Measurements from ENCODE around the gene SYNCRIP.
"Not testable (repeated sequence)": the region's sequence is repeated elsewhere in the genome, so short reads cannot be mapped to it uniquely, and the experiment has no call there.

The SYNCRIP gene

DNA sequence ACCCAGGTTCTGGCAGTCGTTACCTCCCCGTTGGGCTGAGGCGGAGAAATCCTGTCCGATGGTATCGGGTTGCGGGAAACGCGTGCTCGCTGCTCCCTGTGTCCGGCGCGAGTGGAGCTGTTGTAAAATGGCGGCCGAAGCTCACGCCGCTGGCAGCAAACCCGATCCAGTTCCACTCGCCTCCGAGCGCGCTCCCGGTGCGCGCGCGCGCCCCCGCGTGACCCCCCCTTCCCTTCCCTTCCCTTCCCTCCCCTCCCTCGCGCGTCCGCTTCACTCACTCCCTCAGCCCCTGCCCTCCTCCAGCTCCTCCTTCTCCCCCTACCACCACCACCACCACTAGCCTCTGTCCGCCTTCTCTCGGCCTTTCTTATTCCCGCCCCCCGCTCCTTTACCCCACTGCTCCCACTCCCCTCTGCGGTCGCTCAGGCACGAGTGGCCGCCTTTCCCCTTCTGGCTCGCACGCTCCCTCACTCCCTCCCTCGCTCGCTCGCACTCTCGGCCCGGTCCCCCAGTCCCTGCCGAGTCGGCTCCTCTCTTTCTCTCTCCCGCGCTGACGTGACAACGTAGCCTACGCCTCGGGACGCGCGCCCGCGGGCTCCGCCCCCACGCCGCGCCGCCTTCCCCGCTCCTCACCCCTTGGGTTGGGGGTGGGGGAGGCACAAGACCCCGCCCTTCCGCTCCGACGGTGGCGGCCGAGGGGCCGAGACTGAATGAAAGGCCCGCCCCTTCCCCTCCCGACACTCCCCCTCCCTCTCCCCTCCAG, at the start of gene SYNCRIP:
SYNCRIP (minus strand) TSS at position 113 of the 763 bp plus-strand sequence. CDS start 1,447 bp downstream, outside the sequence.
- DNase-seq: peak; percentile 90

DNA sequence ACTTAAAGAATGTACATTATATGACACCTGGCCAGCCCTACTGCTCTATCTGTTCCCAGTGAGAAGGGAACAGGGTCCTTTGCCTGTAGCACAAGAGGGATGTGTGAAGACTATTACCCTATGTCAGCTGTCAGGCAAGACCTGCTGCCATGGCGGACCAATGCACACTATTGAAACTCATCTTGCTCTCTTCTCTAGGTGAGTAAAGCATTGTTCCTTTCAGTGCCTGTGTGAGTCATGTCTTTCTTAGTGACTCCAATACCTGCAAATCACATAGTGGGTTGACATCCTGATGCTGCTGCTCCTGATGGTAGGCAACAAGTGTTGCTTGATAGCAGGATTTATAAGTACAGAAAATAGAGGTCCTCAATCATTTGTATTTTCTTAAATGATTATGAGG, 48.8 kb upstream of the SYNCRIP start:
- DNase-seq: no peak

DNA sequence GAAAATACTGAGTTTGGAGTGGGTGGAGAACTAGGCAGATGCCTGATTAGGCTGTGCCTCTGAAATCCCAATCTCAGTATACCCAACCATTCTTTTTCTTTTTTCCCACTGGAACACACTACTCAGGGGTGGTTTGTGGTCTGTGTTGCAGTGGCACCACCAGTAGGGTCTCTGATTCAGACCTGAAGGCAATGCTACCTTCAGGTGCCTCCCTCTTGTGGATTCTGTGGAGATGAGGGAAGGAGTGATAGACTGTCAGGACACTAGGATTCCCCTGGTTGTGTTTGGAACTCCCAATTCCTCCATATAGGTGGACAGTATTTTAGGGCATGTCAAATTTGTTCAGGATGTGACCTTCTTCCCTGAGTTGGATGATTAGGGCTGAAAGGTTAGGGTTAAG, 47.4 kb upstream of the SYNCRIP start:
- DNase-seq: no peak

DNA sequence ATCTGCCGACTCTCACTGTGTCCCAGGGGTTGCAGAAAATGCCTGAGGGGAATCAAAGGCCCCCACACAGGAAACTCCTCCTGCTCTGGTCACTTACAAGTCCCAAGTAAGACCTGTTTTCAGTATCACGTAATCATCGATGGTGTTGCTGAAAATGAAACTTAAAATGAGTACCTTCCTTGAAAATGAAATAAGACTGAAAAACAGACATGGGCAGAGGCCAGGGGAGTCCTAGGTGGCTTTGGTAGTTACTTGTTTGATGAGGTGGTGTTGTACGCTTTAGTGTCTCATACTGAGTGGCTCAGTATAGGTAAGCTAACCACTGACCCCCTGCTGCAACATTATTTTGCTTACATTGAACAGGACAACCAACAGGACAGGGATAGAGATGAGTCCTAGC, 43.0 kb upstream of the SYNCRIP start:
- no peak for DNase-seq

DNA sequence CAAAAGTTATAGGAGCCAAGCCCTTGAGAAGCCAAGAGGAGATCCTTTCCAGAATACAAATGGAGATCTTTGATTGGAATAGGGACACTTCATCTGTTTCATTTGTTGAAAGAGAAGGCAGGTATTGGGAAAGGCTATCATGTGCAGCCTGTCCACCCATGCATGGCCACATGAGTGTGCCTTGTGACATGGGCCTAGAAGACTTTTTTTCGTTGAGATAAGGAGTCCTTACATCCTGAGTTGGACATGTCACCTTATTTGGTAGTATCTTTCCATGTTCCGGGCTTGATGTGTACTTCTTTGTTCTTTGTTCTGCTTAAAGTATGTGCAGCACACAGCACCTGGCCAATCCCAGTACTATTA, 42.1 kb upstream of the SYNCRIP start:
- DNase-seq: no peak

DNA sequence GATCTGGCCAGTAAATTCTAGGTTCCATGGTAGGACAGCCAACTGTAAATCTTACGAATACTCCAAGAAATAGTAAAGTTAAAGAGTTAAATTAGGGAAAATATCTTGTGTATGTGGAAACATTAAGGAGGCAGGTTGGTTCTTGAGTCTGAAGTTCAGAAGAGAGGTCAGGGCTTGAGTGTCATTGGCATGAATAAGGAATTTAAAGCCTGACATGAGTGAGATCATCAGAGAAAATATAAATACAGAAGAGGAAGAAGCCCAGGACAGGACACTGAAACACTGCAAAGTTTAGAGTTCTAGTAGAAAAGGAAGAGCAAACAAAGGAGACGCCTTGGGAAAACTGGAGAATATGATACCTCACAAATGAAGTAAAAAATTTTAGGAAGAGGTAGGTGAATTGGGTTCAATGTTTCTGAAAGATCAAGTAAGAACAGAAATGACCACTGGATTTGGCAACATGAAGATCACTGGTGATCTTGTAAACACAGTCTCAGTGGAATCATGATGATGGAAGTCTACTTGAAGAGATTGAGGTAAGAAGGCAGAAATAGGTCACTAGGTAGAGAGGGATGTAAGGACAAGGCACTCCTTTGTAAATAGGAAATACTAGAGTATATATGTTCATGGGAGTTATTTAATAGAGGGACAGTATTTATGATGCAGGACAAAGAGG, 41.6 kb upstream of the SYNCRIP start:
- DNase-seq: no peak

DNA sequence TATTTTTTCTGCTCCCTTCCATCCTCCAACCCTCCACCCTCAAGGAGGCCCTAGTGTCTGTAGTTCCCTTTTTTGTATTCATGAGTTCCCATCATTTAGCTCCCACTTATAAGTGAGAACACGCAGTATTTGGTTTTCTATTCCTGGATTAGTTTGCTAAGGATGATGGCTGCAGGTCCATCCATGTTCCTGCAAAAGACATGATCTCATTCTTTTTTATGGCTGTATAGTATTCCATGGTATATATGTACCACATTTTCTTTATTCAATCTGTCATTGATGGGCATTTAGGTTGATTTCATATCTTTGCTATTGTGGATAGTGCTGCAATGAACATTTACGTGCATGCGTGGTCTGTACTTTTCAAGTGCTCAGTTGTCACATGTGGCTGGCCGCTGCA, 39.2 kb upstream of the SYNCRIP start:
- DNase-seq: not testable (repeated sequence)

DNA sequence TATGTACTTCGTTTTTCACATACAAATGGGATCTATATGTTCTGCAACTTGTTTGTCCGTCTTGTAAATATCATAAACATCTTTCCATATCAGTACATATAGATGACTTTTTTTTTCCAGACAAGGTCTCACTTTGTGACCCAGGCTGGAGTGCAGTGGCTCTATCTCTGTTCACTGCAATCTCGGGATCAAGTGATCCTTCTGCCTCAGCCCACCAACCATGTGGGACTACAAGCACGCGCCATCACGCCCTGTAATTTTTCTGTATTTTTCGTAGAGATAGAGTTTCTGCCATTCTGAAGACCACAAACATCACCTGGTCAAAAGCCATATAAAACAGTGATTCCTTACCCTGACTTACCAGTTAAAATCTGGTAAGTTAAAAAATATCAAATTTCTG, 37.7 kb upstream of the SYNCRIP start:
- no peak for DNase-seq

DNA sequence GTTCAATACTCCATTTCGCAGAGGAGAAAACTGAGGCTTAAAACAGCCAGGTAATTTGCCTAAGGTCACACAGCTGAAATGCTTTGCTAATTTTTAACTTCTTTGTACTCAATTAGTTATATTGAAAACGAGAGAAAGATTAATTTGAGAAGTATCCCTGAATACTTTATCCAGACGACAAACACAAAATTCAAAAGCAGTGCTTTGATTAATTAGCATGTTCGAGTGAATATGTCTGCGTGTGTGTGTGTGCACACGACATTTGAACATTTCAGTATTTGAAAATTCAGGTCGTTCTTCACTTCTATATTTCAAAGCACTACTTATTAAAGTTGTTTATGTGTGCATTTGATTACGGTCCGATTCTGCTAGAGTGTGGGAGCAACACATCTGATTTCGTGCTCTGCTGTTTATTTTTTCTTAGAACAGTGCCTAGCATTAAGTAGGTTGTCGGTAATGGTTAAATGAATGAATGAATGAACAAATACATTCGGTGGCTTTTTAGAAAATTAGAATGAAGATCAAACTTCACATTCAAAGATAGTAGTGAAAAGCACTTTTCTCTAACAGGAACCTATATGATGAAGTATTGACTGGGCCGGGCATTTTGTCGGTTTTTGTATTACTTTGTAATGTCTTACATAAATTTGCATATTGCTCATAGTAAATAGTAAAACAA, 36.9 kb upstream of the SYNCRIP start:
- DNase-seq: peak; percentile 67

DNA sequence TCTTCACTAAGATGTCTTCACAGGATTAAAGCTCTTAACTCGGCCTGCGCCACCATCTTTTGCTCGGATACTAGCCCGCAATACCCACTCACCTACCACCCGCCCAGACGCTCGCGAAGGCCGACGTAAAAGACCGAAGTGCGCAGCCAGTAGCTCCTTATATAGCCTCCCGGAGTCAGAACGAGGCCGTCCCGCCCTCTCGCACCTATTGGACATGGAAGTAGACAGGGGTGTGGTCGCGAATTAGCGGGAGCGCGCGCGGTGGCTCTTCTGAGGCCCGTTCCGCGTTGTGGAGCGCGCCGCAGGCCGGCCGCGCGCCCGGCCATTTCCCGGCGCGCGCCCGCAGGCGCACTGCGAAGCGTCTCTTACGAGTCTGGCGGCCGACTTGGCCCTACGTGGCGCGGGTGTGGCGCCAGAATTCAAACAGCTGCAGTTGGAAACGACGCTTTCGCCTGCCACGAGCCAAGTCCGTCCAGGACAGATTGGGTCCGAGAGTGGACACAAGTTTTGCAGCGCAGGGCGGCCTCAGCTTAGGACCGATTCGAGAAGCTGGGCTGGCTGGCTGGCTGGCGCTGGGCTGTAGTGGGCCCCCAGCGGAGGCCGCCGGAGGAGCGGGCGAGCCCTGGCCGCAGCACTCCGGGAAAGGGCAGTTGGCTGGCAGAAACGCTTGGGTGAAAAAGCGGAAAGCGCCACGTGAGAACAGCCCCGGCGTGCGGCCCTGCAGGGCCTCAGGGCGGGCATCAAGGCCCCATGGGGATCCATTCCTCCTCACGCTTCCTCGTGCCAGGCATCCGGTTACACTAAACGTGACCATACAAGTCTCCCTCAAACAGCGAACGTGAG, 36.1 kb upstream of the SYNCRIP start:
- peak; percentile 98 for DNase-seq

DNA sequence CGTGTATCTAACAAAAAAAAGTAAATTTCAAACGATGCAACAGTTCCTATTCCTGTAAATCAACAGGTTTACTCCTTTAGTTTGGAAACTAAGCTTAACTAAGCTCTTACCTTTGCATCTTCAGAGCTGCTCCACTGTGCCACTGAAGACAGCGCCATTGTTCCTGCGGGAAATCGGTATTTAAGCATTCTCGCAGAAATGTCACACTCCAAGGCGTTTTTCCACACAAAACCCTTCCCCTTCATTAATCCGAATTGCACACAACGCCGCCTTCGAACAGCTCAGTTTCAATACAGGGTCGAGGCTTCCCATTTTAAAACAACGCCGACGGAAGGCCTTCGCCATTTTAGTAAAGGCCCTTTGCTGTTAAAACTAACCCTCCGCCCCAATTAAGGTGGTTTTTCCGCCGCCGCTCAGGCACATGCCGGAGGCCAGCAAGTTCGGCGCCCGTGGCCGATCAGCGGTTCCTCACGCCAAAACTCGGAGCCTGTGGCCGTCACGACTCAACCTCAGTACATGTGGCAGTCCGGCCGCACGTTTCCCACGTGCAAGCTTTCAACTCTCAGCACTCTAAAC, 35.4 kb upstream of the SYNCRIP start:
- no peak for DNase-seq

DNA sequence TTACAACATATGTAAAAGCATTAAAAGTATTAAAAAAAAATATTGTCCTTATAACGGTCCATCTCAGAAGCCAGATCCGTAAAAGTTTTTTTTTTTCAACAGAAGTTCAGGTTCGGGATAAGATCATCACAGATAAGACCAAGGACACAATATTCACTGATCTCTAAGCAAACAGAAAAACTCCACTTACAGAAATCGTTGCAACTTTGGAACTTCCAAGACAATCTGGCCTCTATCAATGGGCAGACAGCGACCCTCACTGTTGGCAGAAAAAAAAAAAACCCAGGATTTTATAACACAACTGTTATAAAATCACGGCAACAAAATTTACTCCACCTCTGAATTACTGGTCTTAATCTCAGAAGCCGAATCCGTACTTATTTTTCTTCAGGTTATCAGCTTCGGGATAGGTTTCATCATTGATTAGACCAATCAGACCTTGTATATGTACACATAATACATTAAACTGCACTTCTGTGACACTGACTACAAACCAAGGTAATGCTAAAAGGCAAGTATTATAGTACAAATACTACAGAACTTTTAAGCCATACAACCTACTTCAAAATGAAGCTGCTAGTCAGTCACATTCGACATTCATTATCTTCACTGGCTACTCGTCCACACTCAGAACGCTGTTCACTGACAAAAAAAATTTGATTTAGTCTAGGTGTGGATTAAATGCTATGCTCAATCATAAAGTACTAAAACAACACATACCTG, 34.7 kb upstream of the SYNCRIP start:
- DNase-seq: no peak

DNA sequence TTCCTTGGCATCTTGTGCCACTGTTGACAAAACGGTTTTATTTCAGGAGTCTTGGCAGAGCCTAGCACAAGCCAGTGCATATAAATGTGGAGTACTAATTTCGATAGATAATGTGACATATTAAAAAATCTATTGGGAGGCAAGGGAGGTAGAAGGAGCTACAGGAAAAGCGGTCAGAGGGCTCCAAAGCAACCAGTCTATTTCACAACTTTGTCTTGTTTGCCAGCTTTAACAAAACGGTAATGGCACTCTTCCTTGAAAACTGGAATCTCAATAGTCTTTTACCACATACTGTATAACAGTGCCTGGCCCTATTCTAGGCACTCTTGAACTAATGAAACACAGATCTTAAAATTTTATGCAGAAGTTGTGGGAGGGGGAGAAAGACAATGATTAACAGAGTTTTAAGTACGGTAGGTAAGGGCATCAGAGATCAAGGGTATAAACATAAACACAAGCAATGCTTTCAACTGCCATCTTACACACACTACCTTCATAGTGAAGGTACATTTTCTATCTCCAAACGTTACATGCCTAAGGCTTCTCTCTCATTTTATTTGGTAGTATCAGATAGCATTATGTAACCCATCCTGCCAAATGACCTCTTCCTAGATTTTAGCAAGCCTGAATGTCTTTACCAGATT, 33.5 kb upstream of the SYNCRIP start:
- no peak for DNase-seq

DNA sequence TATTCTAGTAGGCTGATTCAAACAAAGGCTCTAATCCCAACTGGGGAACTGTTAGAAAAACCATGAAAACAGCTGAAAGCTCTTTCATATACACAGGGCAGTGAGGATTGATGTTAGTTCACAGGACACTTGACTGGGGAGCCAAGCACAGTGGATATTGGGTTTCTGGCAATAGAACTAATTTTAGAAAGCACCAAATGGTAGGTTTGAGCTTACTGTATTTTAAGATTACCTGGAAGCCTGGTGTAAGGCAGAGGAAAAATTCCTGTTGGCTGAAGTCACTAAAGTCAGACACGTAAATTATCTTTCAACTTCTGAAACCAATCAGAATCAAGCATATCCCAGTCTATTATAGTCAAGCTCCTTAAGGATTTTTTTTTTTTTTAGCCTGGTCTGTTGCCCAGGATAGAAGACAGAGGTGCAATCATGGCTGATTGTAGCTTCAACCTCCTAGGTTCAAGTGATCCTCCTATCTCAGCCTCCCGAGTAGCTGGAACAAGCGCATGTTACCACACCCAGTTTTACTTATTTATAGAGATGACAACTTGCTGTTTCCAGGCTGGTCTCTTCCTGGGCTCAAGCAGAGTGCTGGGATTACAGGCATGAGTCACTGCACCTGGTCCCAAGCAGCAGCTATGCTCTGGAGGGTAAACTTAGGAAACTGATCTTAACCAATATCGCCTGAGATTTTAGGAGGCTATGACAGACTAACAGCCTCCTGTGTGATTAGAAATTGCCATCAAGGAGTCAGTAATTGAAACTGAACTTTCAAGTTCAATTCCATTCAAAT, 32.5 kb upstream of the SYNCRIP start:
- no peak for DNase-seq

DNA sequence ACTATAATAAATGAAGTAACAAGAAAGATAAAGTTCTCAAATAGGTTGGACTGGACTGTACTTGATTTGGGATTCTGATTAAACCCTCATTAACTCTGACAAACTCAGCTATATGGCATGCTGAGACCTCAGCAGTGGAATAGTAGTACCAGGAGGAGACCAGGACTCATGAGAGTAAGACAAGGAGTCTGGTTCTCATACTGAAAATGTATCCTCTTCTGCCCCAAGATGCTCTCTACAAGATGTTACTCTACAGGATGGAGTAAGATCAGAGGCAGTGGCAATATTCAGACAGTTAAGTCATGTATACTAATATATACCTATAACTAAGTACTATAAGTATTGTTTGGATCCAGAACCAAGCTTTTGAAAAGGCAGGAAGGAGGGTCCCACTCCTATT, 31.9 kb upstream of the SYNCRIP start:
- DNase-seq: no peak

DNA sequence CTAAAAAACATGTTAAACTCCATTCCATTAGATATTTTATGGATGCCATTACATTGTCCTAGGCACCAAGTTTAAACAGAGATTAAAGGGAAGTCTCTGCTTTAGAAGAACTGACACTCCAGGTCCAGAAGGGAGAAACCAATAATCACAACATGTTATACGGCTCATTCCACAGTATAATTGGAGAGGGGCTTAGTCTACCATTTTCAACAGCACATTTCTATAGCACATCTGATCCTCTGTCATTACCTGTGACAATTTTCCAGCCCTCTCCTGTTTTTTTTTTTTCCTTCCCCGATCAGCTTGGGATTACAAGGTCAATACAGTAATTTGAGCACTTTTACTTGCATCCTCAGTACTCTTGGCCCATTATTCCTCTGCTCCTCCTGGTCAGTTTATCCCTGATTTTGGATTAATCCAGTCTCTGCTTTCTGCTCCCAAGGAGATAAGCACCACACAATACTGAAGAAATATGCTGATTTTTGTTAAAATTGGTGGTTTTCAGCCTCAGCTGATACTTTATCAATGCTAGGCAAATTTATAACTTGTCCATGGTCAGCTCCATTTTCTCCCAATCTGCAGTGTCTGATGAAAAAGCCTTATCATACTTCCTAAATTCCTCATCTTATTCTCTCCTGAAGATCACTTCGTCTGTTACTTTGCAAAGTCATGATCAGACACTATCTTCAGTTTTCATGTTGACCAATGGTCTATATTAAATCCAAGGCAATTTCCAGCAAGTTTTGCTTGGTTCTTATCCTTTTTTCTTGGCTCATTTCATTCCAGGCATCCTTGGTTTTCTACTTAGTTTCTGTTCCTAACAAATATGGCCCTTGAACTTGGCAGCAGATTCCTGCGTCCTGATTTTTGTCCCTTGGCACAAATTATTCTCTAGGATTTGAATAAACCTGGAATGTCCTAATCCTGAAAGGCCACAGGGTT, 30.8 kb upstream of the SYNCRIP start:
- no peak for DNase-seq

DNA sequence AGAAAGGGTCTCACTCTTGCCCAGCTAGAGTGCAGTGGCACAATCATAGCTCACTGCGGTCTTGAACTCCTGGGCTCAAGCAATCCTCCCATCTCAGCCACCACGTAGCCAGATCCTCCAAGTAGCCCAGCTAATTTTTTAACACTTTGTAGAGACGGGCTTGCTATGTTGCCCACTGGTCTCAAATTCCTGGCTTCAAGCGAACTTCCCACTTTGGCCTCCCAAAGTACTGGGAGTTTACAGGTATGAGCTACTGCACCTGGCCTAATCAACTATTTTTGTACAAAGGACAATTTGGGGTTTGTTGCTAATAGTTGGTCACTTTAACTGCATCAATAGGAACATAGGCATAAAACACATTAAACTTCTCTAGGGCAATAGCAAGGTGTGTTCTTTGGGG, 29.9 kb upstream of the SYNCRIP start:
- no peak for DNase-seq

DNA sequence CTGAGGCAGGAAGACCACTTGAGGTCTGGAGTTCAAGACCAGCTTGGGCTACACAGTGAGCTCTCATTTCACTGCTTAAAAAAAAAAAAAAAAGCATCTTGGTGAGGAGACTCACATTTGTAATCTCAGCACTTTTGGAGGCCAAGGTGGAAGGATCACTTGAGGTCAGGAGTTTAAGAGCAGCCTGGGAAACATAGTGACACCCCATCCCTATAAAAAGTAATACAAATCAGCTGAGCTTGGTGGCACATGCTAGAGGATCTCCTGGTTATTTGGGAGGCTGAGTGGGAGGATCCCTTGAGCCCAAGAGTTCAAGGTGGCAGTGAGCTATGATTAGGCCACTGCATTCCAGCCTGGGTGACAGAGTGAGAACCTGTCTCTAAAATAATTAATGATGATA, 29.4 kb upstream of the SYNCRIP start:
- DNase-seq: no peak

DNA sequence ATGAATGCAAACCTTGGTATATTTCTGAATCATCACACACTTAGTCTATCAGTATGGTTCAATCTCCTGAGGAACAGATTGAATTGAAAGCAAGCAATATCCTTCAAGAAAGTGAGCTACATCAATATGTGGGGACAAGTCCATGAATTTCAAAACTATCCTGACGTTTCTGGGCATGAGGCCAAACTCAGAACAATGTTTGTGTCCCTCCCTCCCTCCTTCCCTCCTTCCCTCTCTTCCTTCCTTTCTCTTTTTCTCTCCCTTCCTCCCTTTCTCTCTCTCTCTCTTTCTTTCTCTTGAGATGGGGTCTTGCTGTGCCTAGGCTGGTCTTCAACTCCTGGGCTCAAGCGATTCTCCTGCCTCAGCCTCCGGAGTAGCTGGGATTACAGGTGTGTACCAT, 27.9 kb upstream of the SYNCRIP start:
- no peak for DNase-seq

All from NCI-H526 treated with DMSO at 0.1 percent for 48 hours (cell line).